Measurements from ENCODE around the gene PFKFB2.

GRCh38 chr1:207018707-207019106 is 34.4 kb upstream of the PFKFB2 start:
- TF ChIP-seq CTCF (IDR thresholded peaks at IDR 0.05) (no peak), POLR2A (IDR thresholded peaks at IDR 0.05) (no peak)
